NB4 (cell line): ENCODE data around the gene TMEM200A.

Experiments
- DNase-seq: peaks from one replicate; pipeline ENCODE4 v3.0.0; 2010; ENCODE audit warnings: low read depth
- H3K4me3 ChIP-seq: one replicate; pipeline ENCODE4 v1.5.1; 2011; ENCODE audit warnings: mild to moderate bottlenecking, low read depth, low read length, moderate library complexity
- MYC ChIP-seq: IDR thresholded peaks from 2 replicates; pipeline ENCODE4 v1.6.1; 2011; ENCODE audit warnings: low read depth, low read length
- POLR2A ChIP-seq: IDR thresholded peaks from 2 replicates; pipeline ENCODE4 v1.6.1; 2011; ENCODE audit warnings: mild to moderate bottlenecking; ENCODE audit not compliant: insufficient read length; ENCODE audit errors: extremely low read depth
- TF ChIP-seq, protein P1 (sequence below): IDR thresholded peaks from 2 replicates; pipeline ENCODE4 v1.6.1; 2011; ENCODE audit warnings: low read depth, low read length
- TF ChIP-seq, protein P2 (sequence below): IDR thresholded peaks from one replicate; pipeline ENCODE4 v1.5.1; 2012; ENCODE audit warnings: low read depth, low read length

TMEM200A gene

GRCh38 chr6:130362128-130362527 lies 3.7 kb upstream of the TMEM200A start:
- H3K4me3 ChIP-seq: no peak overlapping the region
- TF ChIP-seq, protein P1, sequence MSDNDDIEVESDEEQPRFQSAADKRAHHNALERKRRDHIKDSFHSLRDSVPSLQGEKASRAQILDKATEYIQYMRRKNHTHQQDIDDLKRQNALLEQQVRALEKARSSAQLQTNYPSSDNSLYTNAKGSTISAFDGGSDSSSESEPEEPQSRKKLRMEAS: no peak
- TF ChIP-seq MYC (no peak), POLR2A (no peak)
- TF ChIP-seq, protein P2, sequence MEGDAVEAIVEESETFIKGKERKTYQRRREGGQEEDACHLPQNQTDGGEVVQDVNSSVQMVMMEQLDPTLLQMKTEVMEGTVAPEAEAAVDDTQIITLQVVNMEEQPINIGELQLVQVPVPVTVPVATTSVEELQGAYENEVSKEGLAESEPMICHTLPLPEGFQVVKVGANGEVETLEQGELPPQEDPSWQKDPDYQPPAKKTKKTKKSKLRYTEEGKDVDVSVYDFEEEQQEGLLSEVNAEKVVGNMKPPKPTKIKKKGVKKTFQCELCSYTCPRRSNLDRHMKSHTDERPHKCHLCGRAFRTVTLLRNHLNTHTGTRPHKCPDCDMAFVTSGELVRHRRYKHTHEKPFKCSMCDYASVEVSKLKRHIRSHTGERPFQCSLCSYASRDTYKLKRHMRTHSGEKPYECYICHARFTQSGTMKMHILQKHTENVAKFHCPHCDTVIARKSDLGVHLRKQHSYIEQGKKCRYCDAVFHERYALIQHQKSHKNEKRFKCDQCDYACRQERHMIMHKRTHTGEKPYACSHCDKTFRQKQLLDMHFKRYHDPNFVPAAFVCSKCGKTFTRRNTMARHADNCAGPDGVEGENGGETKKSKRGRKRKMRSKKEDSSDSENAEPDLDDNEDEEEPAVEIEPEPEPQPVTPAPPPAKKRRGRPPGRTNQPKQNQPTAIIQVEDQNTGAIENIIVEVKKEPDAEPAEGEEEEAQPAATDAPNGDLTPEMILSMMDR: no peak
- peak; percentile 9 for DNase-seq

DNA sequence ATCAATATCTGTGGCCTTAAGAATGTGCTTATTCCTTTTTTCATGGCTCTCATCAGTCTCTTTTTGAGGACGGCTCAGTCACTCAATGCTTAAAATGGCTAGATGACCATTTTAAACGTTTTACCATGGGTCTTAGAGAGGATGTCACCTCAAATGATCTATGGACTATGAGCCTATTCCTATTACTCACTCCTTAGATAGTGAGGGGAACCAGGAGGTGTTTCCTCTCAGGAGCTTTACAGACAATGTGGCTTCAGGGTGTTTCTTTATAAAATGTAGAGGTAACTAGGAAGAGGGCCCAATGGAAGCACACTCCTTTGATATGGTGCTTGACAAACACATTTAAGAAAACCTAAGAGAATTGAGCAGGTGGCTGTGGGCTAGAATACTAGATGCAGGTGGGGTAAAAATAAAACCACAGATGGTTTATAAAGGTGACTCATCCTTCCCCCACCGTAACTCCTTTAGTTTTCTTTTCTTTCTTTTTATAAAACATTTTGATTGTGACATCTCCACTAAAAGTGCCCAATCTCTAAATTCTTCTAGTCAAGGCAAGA lies 1.5 kb upstream of the TMEM200A start:
- no peak for DNase-seq
- TF ChIP-seq MYC (no peak), POLR2A (no peak)
- TF ChIP-seq, protein P1: no peak
- TF ChIP-seq, protein P2: no peak
- H3K4me3 ChIP-seq: no peak overlapping the region

DNA sequence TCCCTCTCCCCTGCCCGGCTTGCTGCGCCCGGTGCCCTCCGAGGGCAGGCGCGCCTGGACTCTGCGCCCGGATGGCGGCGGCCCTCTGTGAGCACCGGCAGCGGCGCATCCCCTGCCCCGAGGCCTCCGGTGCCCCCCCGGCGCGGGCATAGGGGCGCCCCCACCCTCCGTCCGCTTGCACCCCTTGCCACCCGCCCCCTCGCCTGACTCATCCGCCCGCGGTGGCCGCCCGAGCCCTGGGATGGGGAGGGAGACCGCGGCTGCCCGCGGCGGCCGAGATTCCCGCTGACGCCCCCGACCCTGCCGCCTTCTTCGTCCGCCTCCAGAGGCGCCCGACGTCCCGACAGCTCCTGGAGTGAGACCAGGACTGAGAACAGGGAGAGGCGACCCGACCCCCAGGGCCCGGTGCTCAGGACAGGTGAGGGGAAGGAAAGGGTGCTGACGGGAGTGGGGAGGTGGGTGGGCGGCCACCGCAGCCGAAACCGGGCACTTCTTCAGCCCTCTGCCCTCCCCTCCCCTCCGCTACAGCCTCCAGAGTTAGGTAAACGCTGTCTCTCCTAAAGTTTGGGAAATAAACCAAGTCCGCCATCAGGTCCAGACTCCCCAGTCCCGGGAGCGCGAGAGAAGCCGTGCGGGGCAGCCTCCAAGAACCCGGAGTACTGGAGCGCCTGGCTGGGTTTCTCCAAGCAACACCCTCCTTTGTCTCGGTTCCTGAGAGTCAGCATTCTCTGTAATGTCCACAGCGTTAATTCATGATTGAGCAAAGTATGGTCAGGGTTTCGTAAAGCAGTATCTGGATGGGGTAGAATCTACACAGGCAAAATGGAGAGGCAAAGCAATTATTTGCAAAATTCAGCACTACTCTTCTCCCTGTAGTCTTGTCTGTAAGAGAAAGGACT lies 539 bp downstream of the TMEM200A start:
- no peak overlapping the region for H3K4me3 ChIP-seq
- DNase-seq: no peak
- no peak for TF ChIP-seq MYC

DNA sequence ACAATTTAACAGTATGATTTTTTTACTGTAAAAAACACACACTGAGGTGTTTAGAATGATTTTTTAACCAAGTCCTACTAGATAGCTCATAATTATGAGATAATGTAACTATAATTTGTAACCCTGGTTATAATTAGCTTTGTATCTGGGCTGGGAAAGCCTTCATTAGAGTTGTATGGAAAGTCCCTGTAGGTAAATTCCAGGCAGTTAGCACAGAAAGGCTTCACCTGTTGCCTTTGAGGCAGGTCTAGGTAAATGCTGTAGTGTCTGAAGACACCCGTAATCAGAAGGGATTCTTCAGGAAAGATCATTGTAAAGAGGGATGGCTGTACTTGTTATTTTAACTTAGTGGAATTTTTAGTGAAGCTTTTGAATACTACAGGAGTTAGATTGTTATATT lies 1.9 kb downstream of the TMEM200A start:
- no peak overlapping the region for H3K4me3 ChIP-seq
- no peak for DNase-seq
- TF ChIP-seq POLR2A: no peak
- no peak for TF ChIP-seq MYC
- TF ChIP-seq, protein P2: no peak
- TF ChIP-seq, protein P1: no peak

DNA sequence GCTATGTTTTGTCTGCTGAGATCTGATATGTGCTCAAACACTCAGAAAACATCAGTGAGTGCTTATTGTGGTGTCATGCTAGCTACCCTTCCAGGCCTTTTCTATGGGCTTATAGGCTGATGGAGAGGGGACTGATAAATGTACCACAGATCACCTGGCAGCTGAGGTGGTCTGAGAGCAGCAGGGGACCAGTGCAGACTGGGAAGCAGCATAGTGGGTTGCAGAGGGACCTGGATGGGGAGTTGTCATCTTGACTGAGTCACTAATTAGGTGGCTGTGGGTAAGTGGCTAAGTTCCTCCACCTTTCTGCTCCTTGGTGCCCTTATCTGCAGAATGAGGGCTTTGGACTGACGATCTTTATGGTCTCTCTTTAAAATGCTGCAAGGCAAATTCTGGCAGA lies 2.8 kb downstream of the TMEM200A start:
- no peak for DNase-seq
- H3K4me3 ChIP-seq: no peak overlapping the region
- TF ChIP-seq, protein P1: no peak
- TF ChIP-seq POLR2A: no peak
- TF ChIP-seq MYC: no peak
- TF ChIP-seq, protein P2: no peak

DNA sequence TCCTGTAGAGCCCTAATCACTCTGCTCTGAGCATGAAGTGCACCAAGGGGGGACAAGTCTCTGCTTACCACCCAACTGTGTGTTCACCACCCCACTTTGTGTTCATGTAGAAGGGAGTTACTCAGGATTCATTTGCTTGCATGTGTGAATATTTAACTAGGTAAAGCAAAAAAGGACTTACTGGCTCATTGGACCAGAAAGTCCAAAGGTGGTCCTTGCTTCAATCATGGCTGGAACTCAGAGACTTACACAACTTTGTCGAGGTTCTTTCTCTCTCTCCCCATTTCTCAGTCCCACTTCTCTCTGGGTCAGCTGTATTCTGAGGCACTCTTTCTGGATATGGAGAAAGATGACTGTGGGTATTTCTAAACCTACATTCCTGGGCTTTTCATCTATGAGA lies 4.0 kb downstream of the TMEM200A start:
- no peak overlapping the region for H3K4me3 ChIP-seq
- TF ChIP-seq POLR2A (no peak), MYC (no peak)
- TF ChIP-seq, protein P2: no peak
- TF ChIP-seq, protein P1: no peak
- no peak for DNase-seq
